T-helper 2 cell treated with Interferon-gamma antibody and Interleukin-4, amounts not matched to agents 5 μg/mL and 100 μg/mL, for 36 hours (primary cell): Measurements from ENCODE around the gene IL1RAPL2.
"Not testable (repeated sequence)": the region's sequence is repeated elsewhere in the genome, so short reads cannot be mapped to it uniquely, and the experiment has no call there.

ENCODE experiments used
- DNase-seq: peaks from one replicate; pipeline ENCODE4 v3.0.0; 2021; ENCODE audit warnings: low spot score
- H3K27ac Mint-ChIP-seq: one replicate; pipeline ENCODE4 v1.8.0; 2021; ENCODE audit warnings: mild to moderate bottlenecking, mixed read lengths
- H3K27me3 Mint-ChIP-seq: one replicate; pipeline ENCODE4 v1.8.0; 2021; ENCODE audit warnings: low read depth, mixed read lengths
- H3K36me3 Mint-ChIP-seq: one replicate; pipeline ENCODE4 v1.8.0; 2021; ENCODE audit warnings: low read depth, mixed read lengths
- H3K4me1 Mint-ChIP-seq: one replicate; pipeline ENCODE4 v1.8.0; 2021; ENCODE audit warnings: low read depth, mixed read lengths
- H3K4me3 Mint-ChIP-seq: one replicate; pipeline ENCODE4 v1.8.0; 2022; ENCODE audit warnings: mild to moderate bottlenecking, moderate library complexity, mixed read lengths
- H3K9me3 Mint-ChIP-seq: one replicate; pipeline ENCODE4 v1.8.0; 2021; ENCODE audit warnings: mixed read lengths

The IL1RAPL2 gene

GRCh38 chrX:104852241-104852640 is 286.2 kb downstream of the IL1RAPL2 start:
- no peaks in the 10 kb centered on the region for H3K27me3 Mint-ChIP-seq

DNA sequence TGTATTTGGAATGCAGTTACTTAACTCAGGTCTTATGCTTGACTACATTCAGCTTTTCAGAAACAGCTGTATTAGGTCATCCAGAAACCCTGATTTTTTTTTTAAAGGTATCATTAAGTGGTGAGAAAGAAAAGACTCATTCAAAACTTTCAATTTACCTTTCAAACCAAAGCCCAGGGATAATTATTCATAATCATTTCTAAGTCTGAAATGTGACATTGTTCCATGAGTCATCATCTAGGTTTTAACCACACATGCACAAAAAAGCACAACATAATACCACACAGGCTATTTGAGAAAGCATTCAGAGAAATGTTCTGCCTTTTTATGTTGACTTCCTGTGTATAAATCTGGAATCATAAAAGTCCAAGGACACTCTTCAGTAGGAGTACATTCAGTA is 288.2 kb downstream of the IL1RAPL2 start:
- H3K4me3 Mint-ChIP-seq, result no peak overlapping the region
- no peaks in the 10 kb centered on the region for H3K27me3 Mint-ChIP-seq
- H3K9me3 Mint-ChIP-seq, result no peaks in the 10 kb centered on the region
- H3K27ac Mint-ChIP-seq, result no peak overlapping the region
- no peak for DNase-seq
- H3K4me1 Mint-ChIP-seq, result no peaks in the 10 kb centered on the region
- no peaks in the 10 kb centered on the region for H3K36me3 Mint-ChIP-seq

More at GRCh38 chrX:104852241-104852640, 286.2 kb downstream of the IL1RAPL2 start:
- Mint-ChIP-seq H3K27ac (no peak overlapping the region), H3K4me3 (no peak overlapping the region), H3K4me1 (no peaks in the 10 kb centered on the region), H3K9me3 (no peaks in the 10 kb centered on the region), H3K36me3 (no peaks in the 10 kb centered on the region)
- no peak for DNase-seq

- Mint-ChIP-seq H3K27me3 (no peaks in the 10 kb centered on the region), H3K4me1 (no peaks in the 10 kb centered on the region), H3K4me3 (no peak overlapping the region), H3K36me3 (no peaks in the 10 kb centered on the region), H3K27ac (no peak overlapping the region), H3K9me3 (no peaks in the 10 kb centered on the region)
- DNase-seq, result no peak
Measured at GRCh38 chrX:104854790-104855340, 288.9 kb downstream of the IL1RAPL2 start.

GRCh38 chrX:104863466-104863865 is 297.5 kb downstream of the IL1RAPL2 start:
- Mint-ChIP-seq H3K4me3 (no peak overlapping the region), H3K27me3 (no peaks in the 10 kb centered on the region), H3K4me1 (no peaks in the 10 kb centered on the region), H3K36me3 (no peaks in the 10 kb centered on the region), H3K27ac (no peak overlapping the region), H3K9me3 (no peaks in the 10 kb centered on the region)
- DNase-seq, result no peak

GRCh38 chrX:104864296-104864695 is 298.3 kb downstream of the IL1RAPL2 start:
- Mint-ChIP-seq H3K4me3 (no peak overlapping the region), H3K36me3 (no peaks in the 10 kb centered on the region), H3K9me3 (no peaks in the 10 kb centered on the region), H3K27ac (no peak overlapping the region), H3K4me1 (no peaks in the 10 kb centered on the region), H3K27me3 (no peaks in the 10 kb centered on the region)
- no peak for DNase-seq

DNA sequence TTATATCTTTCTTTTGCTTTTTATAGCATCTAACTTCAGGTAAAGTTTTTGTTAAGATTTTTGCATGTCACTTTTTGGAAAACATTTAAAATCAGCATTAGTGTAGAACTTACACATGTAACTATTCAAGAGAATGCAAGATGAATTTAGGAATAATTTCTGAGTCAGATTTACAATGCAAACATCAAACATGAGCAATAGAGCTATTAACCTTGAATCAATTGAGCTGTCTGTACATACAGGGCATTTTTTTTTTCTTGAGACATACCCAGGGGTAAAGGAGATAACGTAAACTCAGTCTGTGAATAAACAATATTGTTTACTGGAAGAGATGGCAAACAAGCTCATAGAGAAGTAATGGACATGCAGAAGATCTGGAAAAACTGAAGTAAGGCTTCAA is 311.5 kb downstream of the IL1RAPL2 start:
- H3K36me3 Mint-ChIP-seq, result no peaks in the 10 kb centered on the region
- DNase-seq, result no peak
- H3K27me3 Mint-ChIP-seq, result no peaks in the 10 kb centered on the region
- H3K4me1 Mint-ChIP-seq, result no peaks in the 10 kb centered on the region
- no peak overlapping the region for H3K27ac Mint-ChIP-seq
- no peak overlapping the region for H3K4me3 Mint-ChIP-seq
- H3K9me3 Mint-ChIP-seq, result no peaks in the 10 kb centered on the region

DNA sequence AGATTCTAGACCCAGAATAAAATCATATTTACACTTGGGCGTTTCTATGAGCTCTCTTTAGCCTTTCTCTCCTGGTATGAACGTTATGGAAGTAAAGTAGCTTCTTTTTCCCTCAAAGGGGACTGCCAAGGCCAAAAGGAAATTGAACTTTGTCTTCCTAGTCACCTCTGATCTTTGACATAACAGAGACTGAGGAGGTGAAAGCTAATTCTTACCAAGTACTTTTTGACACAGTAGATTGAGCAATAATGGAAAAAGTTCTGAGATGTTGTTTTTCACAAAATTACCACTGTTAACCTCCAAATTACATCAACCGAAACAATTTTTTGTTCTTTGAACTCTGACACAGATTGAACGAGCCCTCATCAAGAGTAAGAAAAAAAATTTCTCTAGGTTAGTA is 336.1 kb downstream of the IL1RAPL2 start:
- no peak for DNase-seq
- Mint-ChIP-seq H3K36me3 (no peaks in the 10 kb centered on the region), H3K9me3 (no peaks in the 10 kb centered on the region), H3K4me3 (no peak overlapping the region), H3K4me1 (no peaks in the 10 kb centered on the region), H3K27me3 (no peaks in the 10 kb centered on the region), H3K27ac (no peak overlapping the region)

DNA sequence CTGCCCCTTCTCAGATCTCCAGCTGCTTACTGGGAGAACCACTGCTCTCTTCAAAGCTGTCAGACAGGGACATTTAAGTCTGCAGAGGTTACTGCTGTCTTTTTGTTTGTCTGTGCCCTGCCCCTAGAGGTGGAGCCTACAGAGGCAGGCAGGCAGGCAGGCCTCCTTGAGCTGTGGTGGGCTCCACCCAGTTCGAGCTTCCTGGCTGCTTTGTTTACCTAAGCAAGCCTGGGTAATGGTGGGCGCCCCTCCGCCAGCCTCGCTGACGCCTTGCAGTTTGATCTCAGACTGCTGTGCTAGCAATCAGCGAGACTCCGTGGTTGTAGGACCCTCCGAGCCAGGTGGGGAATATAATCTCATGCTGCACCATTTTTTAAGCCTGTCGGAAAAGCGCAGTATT is 343.7 kb downstream of the IL1RAPL2 start:
- H3K4me1 Mint-ChIP-seq, H3K27ac Mint-ChIP-seq, H3K27me3 Mint-ChIP-seq, DNase-seq, H3K36me3 Mint-ChIP-seq, H3K9me3 Mint-ChIP-seq: not testable (repeated sequence)
- peak overlapping the region; percentile 61 for H3K4me3 Mint-ChIP-seq

DNA sequence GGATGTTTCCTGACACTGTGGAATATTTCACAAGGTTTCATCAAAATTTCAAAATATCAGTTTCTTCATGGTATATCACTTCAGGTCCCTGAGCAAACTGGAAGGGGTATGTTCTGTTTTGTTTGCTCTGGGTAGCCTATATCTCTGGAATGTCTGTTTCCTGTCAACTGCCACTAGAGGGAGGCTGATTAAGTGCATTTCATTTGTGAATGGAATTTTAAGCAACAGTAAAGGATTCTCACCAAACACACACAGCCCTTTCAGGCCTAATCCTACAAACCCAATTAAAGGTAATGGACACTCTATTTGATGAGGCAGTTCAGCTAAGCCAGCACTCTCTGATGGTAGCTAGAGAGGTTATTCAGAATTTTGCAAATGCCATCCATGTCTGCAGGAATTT is 347.3 kb downstream of the IL1RAPL2 start:
- H3K4me3 Mint-ChIP-seq, result no peak overlapping the region
- no peaks in the 10 kb centered on the region for H3K9me3 Mint-ChIP-seq
- H3K27ac Mint-ChIP-seq, result no peak overlapping the region
- H3K4me1 Mint-ChIP-seq, result no peaks in the 10 kb centered on the region
- DNase-seq, result no peak
- H3K27me3 Mint-ChIP-seq, result no peaks in the 10 kb centered on the region
- no peaks in the 10 kb centered on the region for H3K36me3 Mint-ChIP-seq

GRCh38 chrX:104914686-104915085 is 348.7 kb downstream of the IL1RAPL2 start:
- H3K27me3 Mint-ChIP-seq, H3K36me3 Mint-ChIP-seq: not testable (repeated sequence)

GRCh38 chrX:104918122-104918521 is 352.1 kb downstream of the IL1RAPL2 start:
- Mint-ChIP-seq H3K4me3 (no peak overlapping the region), H3K27ac (no peak overlapping the region), H3K9me3 (no peaks in the 10 kb centered on the region), H3K4me1 (no peaks in the 10 kb centered on the region), H3K36me3 (no peaks in the 10 kb centered on the region), H3K27me3 (no peaks in the 10 kb centered on the region)
- DNase-seq, result no peak

More at GRCh38 chrX:104914686-104915085, 348.7 kb downstream of the IL1RAPL2 start:
- DNase-seq, H3K9me3 Mint-ChIP-seq, H3K4me1 Mint-ChIP-seq, H3K27ac Mint-ChIP-seq, H3K4me3 Mint-ChIP-seq: not testable (repeated sequence)

- no peak overlapping the region for H3K27ac Mint-ChIP-seq
- H3K4me1 Mint-ChIP-seq, result no peaks in the 10 kb centered on the region
- no peak overlapping the region for H3K4me3 Mint-ChIP-seq
- no peaks in the 10 kb centered on the region for H3K36me3 Mint-ChIP-seq
- no peaks in the 10 kb centered on the region for H3K27me3 Mint-ChIP-seq
- H3K9me3 Mint-ChIP-seq, result no peaks in the 10 kb centered on the region
- no peak for DNase-seq
Measured at GRCh38 chrX:104921584-104922205, 355.7 kb downstream of the IL1RAPL2 start.

DNA sequence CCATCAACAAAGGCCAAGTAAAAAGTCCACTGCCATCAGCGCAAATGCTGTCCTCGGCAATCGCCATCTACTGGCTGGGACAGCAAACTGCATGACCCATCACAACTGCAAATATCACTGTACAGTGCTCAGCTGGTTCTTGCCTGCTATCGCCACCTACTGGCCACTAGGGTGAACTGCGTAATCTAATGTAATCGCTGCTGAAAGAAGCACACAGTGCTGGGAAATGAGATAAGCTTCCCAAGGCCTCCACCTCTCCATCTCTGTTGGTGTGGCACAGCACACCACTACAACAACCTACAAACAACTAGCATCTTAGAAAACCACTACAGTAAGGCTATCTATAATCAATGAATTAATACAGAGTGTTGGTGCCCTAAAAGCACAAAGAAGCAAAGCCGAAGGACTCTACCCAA is 356.2 kb downstream of the IL1RAPL2 start:
- peak; percentile 42 for DNase-seq
- Mint-ChIP-seq H3K27me3 (no peaks in the 10 kb centered on the region), H3K27ac (no peak overlapping the region), H3K4me3 (no peak overlapping the region), H3K36me3 (no peaks in the 10 kb centered on the region), H3K9me3 (no peaks in the 10 kb centered on the region), H3K4me1 (no peaks in the 10 kb centered on the region)

DNA sequence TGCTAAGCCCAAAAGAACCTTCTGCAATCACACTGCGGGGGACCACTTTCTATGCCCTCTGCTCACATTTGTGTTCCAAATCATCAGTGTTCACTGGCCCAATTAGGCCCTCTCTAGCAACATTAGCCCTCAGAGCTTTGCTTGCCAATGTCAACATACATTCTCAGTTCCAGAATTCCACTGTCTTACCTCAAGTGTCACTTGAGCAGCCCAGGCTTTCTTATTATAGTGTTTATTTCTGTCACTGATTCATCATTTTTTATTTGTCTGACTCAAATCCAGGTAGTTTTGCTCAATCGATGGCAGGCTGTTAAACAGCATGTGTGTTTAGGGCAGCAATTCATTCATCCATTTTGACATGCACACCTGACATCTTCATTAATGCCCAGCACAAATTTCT is 363.3 kb downstream of the IL1RAPL2 start:
- Mint-ChIP-seq H3K27ac (no peak overlapping the region), H3K36me3 (no peaks in the 10 kb centered on the region), H3K4me1 (no peaks in the 10 kb centered on the region), H3K9me3 (no peaks in the 10 kb centered on the region), H3K4me3 (no peak overlapping the region), H3K27me3 (no peaks in the 10 kb centered on the region)
- DNase-seq, result no peak

GRCh38 chrX:104935581-104935980 is 369.6 kb downstream of the IL1RAPL2 start:
- H3K27me3 Mint-ChIP-seq, result no peaks in the 10 kb centered on the region
- no peaks in the 10 kb centered on the region for H3K4me1 Mint-ChIP-seq
- H3K27ac Mint-ChIP-seq, result no peak overlapping the region
- no peaks in the 10 kb centered on the region for H3K36me3 Mint-ChIP-seq
- H3K9me3 Mint-ChIP-seq, result no peaks in the 10 kb centered on the region
- H3K4me3 Mint-ChIP-seq, result no peak overlapping the region
- no peak for DNase-seq
